ENCODE results near the gene COG8.

- TF ChIP-seq EZH2 (IDR thresholded peaks at IDR 0.05), result no peak
- TF ChIP-seq POLR2AphosphoS5 (IDR thresholded peaks at IDR 0.05; ENCODE audit: borderline replicate concordance, low read depth, low read length), result no peak
- TF ChIP-seq FOXP2 (optimal IDR thresholded peaks at IDR 0.05; ENCODE audit: control extremely low read depth, extremely low read length, insufficient read depth), result no peak
Measured at GRCh38 chr16:69306031-69306430, 33.3 kb downstream of the COG8 start.

Data from SK-N-MC (cell line).